Type B pancreatic cell (in vitro differentiated cells): ENCODE results near the gene FOCAD. TPM values are rescaled to one million over a fixed set of nuclear protein-coding genes. Genes with fewer than 3 reads are reported as not detected.

ENCODE experiments used
- DNase-seq: peaks from one replicate; pipeline ENCODE4 v3.0.0; 2021; ENCODE audit warnings: mixed read lengths; ENCODE audit not compliant: unreplicated experiment; ENCODE audit errors: extremely low spot score
- H3K27ac Mint-ChIP-seq: 2 replicates; pipeline ENCODE4 v1.8.0; 2021; ENCODE audit warnings: mild to moderate bottlenecking, mixed read lengths
- H3K27me3 Mint-ChIP-seq: 2 replicates; pipeline ENCODE4 v1.8.0; 2021; ENCODE audit warnings: mixed read lengths
- H3K36me3 Mint-ChIP-seq: 2 replicates; pipeline ENCODE4 v1.8.0; 2021; ENCODE audit warnings: mixed read lengths
- H3K4me1 Mint-ChIP-seq: one replicate; pipeline ENCODE4 v1.8.0; 2021; ENCODE audit warnings: mixed read lengths; ENCODE audit not compliant: unreplicated experiment
- H3K4me3 Mint-ChIP-seq: 2 replicates; pipeline ENCODE4 v1.8.0; 2021; ENCODE audit warnings: mild to moderate bottlenecking, mixed read lengths
- H3K9me3 Mint-ChIP-seq: 2 replicates; pipeline ENCODE4 v1.8.0; 2021; ENCODE audit warnings: mixed read lengths
- total RNA-seq: library from RNA; stranded (reverse); gene quantifications from 2 replicates; pipeline ENCODE4 v1.2.1, GENCODE V29; 2021; ENCODE audit warnings: low replicate concordance
- TF ChIP-seq, protein P1 (sequence below): fragments of 200-600 bp; sonication (generic); conservative IDR thresholded peaks from 2 replicates; pipeline ENCODE4 v1.5.0; 2021; ENCODE audit warnings: antibody characterized with exemption, mild to moderate bottlenecking

Gene FOCAD
- total RNA-seq, 1 donor from 2014 or later: 51.0 TPM

DNA sequence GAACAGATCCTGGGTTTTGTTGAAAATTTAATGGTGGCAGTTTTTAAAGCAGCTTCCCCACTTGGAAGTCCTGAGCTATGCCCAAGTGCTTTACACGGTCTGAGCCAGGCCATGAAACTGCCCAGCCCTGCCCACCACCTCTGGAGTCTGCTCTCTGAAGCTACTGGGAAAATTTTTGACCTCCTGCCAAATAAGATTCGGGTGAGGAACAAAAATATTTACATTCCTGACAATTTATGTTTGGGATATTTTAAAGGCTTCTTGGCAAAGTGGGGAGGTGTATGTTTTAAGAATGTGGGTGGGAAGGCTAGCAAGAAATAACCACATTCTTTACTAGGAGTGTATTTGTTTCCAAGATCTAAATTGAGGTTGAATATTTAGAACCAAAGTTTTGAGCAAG lies 297.4 kb downstream of the FOCAD start:
- H3K9me3 Mint-ChIP-seq: no peaks in the 10 kb centered on the region

DNA sequence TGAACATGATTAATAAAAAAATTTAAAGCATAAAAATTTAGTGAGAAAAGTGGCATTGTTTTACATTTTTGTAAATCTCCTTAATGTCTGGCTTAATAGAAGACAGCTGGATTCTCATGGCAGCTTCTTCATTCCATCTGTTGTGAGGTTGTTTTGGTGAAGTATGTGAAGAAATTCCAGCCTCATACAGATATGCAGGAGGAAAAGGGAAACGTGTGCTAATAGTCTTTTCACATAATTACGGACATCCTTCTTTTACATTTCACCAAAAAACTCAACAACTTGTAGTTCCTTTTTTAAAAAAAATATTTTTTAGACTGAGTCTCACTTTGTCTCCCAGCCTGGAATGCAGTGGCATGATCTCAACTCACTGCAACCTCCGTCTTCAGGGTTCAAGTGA lies 300.4 kb downstream of the FOCAD start:
- DNase-seq: no peak
- H3K4me1 Mint-ChIP-seq: peaks cover 10% of the 10 kb centered on the region
- no peaks in the 10 kb centered on the region for H3K9me3 Mint-ChIP-seq
- no peak overlapping the region for H3K27ac Mint-ChIP-seq
- H3K4me3 Mint-ChIP-seq: no peak overlapping the region
- H3K27me3 Mint-ChIP-seq: no peaks in the 10 kb centered on the region
- H3K36me3 Mint-ChIP-seq: peaks cover 24% of the 10 kb centered on the region
- TF ChIP-seq, protein P1, sequence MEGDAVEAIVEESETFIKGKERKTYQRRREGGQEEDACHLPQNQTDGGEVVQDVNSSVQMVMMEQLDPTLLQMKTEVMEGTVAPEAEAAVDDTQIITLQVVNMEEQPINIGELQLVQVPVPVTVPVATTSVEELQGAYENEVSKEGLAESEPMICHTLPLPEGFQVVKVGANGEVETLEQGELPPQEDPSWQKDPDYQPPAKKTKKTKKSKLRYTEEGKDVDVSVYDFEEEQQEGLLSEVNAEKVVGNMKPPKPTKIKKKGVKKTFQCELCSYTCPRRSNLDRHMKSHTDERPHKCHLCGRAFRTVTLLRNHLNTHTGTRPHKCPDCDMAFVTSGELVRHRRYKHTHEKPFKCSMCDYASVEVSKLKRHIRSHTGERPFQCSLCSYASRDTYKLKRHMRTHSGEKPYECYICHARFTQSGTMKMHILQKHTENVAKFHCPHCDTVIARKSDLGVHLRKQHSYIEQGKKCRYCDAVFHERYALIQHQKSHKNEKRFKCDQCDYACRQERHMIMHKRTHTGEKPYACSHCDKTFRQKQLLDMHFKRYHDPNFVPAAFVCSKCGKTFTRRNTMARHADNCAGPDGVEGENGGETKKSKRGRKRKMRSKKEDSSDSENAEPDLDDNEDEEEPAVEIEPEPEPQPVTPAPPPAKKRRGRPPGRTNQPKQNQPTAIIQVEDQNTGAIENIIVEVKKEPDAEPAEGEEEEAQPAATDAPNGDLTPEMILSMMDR: no peak

More for the DNA sequence above, 297.4 kb downstream of the FOCAD start:
- Mint-ChIP-seq H3K27ac (no peak overlapping the region), H3K4me3 (no peak overlapping the region), H3K36me3 (peaks cover 22% of the 10 kb centered on the region), H3K4me1 (peaks cover 10% of the 10 kb centered on the region), H3K27me3 (no peaks in the 10 kb centered on the region)
- DNase-seq: no peak
- TF ChIP-seq, protein P1: no peak

DNA sequence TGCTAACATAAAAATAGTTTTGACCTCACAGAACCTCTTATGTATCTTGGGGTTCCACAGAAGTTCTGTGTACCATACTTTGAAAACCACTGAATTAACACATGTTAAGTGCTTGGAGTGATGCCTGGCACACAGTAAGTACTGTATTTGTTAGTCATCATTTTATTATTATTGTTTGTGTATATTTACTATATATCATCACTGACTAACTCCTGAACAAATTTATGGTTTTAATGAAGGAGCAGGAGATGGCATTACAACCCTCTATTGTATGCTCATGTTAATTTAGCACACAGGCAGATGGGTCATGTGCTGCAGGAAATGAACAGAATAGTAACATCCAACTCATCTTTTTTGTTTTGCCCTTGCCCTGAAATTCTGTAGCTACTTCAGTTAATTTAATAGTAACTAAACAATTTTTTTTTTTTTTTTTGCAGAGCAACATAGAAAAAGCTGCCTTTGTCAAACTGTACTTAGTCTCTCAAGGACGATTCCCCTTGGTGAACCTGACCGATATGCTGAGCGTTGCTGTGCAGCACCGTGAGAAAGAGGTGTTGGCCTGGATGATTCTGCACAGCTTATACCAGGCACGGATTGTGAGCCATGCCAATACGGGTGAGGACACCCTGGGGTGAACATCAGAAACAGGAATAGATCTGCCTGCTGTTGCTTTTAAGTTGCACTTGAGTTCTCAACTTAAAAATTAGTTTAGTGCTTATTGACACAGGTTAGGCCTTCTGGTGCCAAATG lies 302.0 kb downstream of the FOCAD start:
- Mint-ChIP-seq H3K4me3 (no peak overlapping the region), H3K36me3 (peaks cover 35% of the 10 kb centered on the region), H3K27me3 (no peaks in the 10 kb centered on the region), H3K9me3 (no peaks in the 10 kb centered on the region), H3K4me1 (peaks cover 8% of the 10 kb centered on the region), H3K27ac (no peak overlapping the region)
- TF ChIP-seq, protein P1: no peak
- DNase-seq: no peak

DNA sequence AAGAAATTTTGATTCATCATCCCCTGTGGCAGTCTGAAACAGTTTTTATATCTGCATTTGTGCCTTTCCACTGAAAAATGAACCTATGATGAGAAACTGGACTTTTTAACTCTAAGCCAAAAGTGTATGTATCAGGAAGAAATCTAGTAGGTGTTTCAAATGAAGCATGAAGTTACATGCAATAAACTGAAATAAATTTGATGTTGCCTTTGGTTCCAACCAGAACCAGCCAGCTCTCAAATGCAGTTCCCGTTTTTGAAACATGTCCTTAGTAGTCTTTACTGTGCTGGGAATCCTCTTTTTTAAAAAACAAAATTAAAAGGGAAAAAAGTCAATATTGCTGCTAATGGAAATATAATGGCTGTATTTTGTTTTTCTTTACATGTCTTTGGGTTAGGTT lies 303.5 kb downstream of the FOCAD start:
- Mint-ChIP-seq H3K9me3 (no peaks in the 10 kb centered on the region), H3K4me1 (no peaks in the 10 kb centered on the region), H3K27ac (no peak overlapping the region), H3K4me3 (no peak overlapping the region), H3K27me3 (no peaks in the 10 kb centered on the region), H3K36me3 (peaks cover 39% of the 10 kb centered on the region)
- TF ChIP-seq, protein P1: no peak
- DNase-seq: no peak

DNA sequence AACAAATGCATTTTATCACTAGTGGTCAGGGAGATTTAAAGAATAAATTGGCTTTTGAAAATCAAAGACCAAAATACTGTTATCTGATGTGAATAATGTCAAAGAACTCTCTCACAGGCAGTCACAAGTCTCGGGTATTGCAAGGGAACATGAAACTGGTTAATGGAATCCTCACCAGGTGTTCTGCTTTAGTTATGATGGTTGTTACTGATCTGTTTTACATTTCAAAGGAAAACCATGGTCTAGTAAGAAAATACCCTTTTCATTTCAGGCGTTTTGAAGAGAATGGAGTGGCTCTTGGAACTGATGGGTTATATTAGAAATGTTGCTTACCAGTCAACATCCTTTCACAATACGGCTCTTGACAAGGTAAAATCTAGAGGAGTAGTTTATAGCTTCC lies 304.0 kb downstream of the FOCAD start:
- no peaks in the 10 kb centered on the region for H3K9me3 Mint-ChIP-seq
- no peak overlapping the region for H3K4me3 Mint-ChIP-seq
- no peaks in the 10 kb centered on the region for H3K4me1 Mint-ChIP-seq
- TF ChIP-seq, protein P1: no peak
- no peak overlapping the region for H3K27ac Mint-ChIP-seq
- peaks cover 40% of the 10 kb centered on the region for H3K36me3 Mint-ChIP-seq
- H3K27me3 Mint-ChIP-seq: no peaks in the 10 kb centered on the region
- DNase-seq: no peak
